Activated CD4-positive, alpha-beta T cell treated with anti-CD3 and anti-CD28 coated beads for 48 hours (primary cell): ENCODE results near the gene PIGV.

Experiments
- DNase-seq: peaks from one replicate; pipeline ENCODE4 v3.0.0-alpha.2; 2020

The PIGV gene

DNA sequence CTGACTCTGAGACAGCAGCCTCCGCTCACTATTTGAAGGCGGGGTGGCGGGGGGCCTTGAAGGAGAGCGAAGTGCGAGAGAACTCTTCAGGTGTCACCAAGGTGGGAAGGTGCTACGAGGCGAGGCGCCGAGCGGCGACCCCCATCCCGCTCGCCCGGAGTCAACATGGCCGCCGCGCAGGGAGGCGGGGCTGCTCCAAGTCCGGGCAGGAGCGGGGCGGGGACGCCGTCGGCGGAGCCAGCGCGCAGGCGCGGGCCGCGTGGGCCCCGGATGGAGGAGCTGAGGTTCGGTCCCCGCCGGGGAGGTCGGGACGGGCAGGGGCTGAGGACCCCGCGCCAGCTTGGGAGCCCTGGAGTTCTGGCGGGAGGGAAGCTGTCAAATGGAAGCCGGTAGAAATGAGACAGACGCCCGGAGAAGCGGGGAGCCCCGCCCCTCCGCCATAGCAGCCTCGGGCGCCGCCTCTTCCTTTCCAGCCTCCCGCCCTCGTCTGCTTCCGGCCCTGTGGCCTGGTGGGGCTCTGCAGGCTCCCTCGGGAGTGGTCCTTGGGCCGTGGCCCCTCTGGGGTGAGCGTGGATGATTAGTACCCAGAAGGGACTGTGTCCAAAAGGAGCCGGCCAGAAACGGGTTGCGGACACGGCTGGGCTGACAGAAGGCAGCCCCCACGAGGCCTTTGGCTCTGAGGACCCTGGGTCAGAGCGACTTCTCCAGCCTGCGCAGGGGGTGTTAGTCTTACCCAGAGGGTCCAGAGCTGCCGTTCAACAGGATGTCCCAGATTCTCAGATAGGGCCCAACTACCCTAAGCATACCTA, at the start of gene PIGV:
Gene PIGV, plus strand, starts transcription at position 245 of the 809 bp plus-strand sequence. CDS start 2,866 bp downstream, outside the sequence.
- DNase-seq: peak; percentile 91

GRCh38 chr1:26739329-26739914, 48.3 kb upstream of the PIGV start:
- peak; percentile 23 for DNase-seq

GRCh38 chr1:26740023-26740634, 47.6 kb upstream of the PIGV start:
- no peak for DNase-seq

DNA sequence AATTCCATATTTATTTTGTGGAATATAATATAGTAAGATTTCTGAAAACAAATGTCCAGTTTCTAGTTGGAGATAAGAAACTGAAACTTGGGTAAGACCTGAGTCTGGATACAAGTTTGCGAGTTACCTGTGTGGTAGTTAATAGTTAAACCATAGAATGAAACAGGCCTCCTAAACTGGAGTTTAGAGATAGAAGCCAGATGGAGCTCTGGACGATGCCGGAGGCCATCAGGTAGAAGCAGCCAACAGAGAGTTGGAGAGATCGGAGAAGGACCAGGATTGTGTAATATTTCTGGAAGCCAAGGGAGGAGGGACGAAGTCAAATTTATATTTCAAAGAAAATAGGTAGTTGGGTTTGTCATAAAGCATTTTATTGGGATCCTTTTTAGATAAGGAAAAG, 46.8 kb upstream of the PIGV start:
- DNase-seq: no peak

- DNase-seq: no peak
Measured at GRCh38 chr1:26743426-26744059, 44.2 kb upstream of the PIGV start.

- DNase-seq: peak; percentile 86
Measured at GRCh38 chr1:26744075-26744959, 43.4 kb upstream of the PIGV start.

DNA sequence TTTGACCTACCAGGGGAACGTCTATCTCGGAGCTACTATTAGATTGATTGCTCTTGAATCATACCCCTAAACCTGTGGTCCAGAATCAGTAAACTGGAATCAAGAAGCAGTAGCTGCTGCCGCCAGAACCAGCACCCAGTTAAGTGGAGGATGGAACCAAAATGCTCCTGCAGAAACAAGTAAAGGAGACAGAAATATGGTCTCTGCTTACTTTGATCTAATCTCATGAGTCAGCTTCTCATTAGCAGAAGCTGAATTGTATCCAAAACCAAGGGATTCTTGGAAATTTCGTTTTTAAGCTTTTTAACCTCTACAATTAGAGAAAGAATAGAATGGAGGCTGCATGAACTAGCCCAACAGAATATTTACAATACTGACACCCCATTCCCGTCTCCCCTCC, 42.6 kb upstream of the PIGV start:
- DNase-seq: no peak

DNA sequence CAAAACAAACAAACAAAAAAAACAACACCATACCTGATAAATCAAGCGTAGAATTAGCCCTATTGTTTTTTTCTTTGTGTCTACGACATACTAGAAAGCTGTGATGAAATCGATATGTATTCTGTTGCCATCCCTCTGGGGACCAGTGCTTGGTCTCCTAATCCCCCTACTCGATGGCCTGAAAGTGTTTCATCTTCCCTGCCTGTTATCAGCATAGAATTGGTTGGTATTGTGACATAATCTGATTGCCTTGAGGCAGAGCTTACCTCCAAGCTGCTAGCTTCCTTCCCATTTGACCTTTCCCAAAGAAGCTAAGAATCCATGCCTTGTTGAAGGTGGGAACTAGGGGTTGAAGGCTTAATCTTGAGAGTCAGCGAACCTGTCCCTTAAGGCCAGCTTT, 40.7 kb upstream of the PIGV start:
- DNase-seq: no peak

DNA sequence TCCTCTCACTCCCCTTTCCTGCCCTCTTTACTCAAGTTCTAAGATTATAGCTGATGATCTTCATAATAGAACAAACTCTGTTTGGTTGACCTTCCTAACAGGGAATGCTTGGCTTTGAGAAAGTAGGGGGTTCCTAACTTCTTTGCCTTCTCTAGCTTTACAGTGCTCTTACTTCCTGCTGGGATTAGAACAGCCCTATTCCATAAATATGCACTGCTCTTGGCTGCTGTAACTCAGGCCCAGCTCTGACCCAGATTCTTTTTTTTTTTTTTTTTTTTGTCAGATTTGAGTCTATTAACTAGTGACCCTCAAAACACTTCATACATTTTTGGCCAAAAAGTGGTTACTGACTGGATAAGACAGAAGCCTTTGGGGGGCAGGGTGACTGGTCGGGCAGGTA, 39.4 kb upstream of the PIGV start:
- no peak for DNase-seq

GRCh38 chr1:26749458-26749857, 38.3 kb upstream of the PIGV start:
- DNase-seq: no peak

- no peak for DNase-seq
Measured at GRCh38 chr1:26750428-26750827, 37.3 kb upstream of the PIGV start.

- no peak for DNase-seq
Measured at GRCh38 chr1:26752519-26752918, 35.2 kb upstream of the PIGV start.

DNA sequence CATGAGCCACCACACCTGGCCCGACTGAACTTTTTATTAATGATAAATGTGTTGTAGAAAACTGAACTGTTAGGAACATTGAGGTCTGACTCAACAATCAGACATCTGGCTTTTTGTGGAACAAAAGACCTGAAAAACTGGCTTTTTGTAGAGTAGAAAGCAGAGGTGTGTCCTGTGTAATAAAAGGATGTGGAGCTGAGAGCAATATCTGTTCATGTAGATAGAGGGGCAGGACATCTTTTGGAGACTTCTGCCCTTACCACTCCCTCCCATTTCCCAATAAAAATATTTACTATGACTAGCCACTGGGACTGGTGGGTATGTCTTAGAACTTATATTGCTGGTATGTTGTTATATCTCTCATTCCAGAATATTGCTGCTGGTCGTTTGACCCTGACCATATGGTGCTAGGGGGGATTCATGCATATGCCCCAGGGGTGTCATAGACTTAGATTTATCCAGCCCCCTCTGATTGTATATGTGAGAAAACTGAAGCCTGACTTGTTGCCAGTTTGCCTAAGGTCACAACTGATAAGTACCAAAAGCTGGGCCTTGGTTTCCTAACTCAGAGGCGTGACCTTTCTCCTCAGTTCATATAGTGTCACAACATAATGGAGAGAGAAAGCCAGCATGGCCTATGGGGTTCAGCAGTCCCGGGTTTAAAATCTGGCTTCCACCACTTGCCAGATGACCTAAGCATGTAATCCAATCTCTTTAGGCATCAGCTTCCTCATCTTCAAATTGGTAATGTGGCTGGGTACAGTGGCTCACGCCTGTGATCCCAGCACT, 33.5 kb upstream of the PIGV start:
- no peak for DNase-seq

DNA sequence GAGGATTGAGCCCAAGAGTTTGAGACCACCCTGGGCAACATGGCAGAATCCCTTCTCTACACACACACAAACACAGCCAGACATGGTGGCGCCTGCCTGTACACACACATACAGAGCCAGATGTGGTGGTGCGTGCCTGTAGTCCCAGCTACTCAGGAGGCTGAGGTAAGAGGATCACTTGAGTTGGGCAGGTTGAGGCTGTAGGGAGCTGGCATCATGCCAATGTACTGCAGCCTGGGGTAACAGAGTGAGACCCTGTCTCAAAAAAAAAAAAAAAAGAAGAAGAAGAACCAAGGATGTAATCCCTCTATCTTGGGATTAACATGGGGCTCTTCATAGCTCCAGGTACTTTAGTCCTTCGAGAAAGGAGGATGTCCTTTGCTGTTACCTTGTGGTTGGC, 29.4 kb upstream of the PIGV start:
- DNase-seq: no peak

DNA sequence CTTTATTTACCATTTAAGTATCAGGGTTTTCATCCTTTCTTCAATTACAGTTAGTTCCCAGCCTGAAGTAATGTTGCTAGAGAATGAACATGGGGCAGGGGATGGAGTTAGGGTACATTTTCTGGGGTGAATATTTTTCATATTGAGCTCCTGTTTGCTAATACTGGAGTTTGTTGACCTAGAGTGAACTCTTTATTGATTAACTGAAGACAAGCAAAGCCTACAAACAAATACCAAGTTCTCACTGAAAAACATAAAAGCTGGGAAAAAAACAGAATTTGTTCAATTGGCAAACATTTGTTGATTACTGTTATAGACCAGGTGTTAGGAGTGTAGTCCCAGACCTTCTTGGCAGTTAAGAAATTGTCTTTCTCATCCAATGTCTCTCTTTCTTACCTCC, 28.2 kb upstream of the PIGV start:
- no peak for DNase-seq

- no peak for DNase-seq
Measured at GRCh38 chr1:26761217-26761616, 26.5 kb upstream of the PIGV start.

DNA sequence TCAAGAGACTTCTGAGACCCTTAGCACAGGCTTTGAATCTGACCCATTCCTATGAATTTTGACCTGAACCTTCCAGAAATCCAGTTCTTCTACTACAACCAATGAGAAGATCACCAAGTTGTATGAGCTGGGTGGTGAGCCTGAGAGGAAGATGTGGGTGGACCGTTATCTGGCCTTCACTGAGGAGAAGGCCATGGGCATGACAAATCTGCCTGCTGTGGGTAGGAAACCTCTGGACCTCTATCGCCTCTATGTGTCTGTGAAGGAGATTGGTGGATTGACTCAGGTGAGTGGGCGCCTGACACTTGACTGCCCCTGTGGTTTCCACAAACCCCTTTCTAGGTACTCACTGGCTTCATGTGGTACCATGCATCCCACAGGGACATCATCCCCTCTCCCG, 20.0 kb upstream of the PIGV start:
- DNase-seq: no peak

GRCh38 chr1:26768755-26769154, 19.0 kb upstream of the PIGV start:
- no peak for DNase-seq

- no peak for DNase-seq
Measured at GRCh38 chr1:26771285-26771642, 16.5 kb upstream of the PIGV start.

GRCh38 chr1:26771643-26772321, 16.0 kb upstream of the PIGV start:
- peak; percentile 45 for DNase-seq

DNA sequence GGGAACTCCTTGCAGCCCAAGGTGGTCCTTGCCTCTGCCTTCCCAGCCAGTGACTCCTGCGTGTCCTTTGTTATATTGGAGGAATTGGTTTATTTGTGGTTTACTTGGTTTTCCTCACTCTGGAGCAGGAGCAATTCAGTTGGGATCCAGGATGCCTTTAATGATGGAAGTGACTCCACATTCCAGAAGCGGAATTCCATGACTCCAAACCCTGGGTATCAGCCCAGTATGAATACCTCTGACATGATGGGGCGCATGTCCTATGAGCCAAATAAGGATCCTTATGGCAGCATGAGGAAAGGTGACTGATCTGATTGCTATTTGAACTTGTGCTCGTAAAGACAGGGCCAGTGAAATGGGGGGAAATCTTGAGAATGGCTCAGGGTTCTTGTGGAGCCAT, 15.1 kb upstream of the PIGV start:
- no peak for DNase-seq
